ENCODE measurements around the gene COG6. TPM values are rescaled to one million over a fixed set of nuclear protein-coding genes. Genes with fewer than 3 reads are reported as not detected.

COG6 gene
- total RNA-seq, 2 experiments from 2014 or later: 30.1 to 33.2 TPM

GRCh38 chr13:39663958-39664357 lies 8.5 kb downstream of the COG6 start:
- Histone ChIP-seq H3K79me2 (ENCODE audit: insufficient read depth, low read depth, low read length) (no peaks in the 10 kb centered on the region), H4K20me1 (ENCODE audit: insufficient read depth, low read length) (no peaks in the 10 kb centered on the region), H3K9me2 (ENCODE audit: insufficient read depth, low read length) (no peaks in the 10 kb centered on the region), H3K4me3 (ENCODE audit: low read depth, low read length, poor library complexity, severe bottlenecking) (no peak overlapping the region), H3K9me3 (ENCODE audit: low read length) (no peaks in the 10 kb centered on the region), H2AFZ (ENCODE audit: low read length) (no peak overlapping the region), H3K4me1 (ENCODE audit: insufficient read depth, low read length, poor library complexity, severe bottlenecking) (no peaks in the 10 kb centered on the region), H3K4me2 (ENCODE audit: low read length) (no peak overlapping the region), H3K36me3 (ENCODE audit: insufficient read depth, low read length) (peaks cover 26% of the 10 kb centered on the region), H3K27ac (ENCODE audit: low read depth, low read length, poor library complexity, severe bottlenecking) (no peak overlapping the region)
- TF ChIP-seq CTCF (conservative IDR thresholded peaks at IDR 0.05; ENCODE audit: low read length) (no peak), EZH2phosphoT487 (IDR thresholded peaks at IDR 0.05; ENCODE audit: borderline replicate concordance, low read depth, low read length) (no peak)
- ChIA-PET POLR2A (interaction anchor here (0.6 kb wide), 2 partner anchors 217 to 361 kb away, joined by 3 read pairs; no protein-coding TSS in a partner anchor), CTCF (ENCODE audit: unreplicated experiment) (no interaction called here)
- no peak for DNase-seq (ENCODE audit: low spot score)
- intact Hi-C loops (cut with micrococcal nuclease; ENCODE audit: unreplicated experiment): no loop called here
- BruUV-seq (replicated peaks): no TSS peak

- TF ChIP-seq CTCF (conservative IDR thresholded peaks at IDR 0.05; ENCODE audit: low read length): no peak
- no peak for TF ChIP-seq EZH2phosphoT487 (IDR thresholded peaks at IDR 0.05; ENCODE audit: borderline replicate concordance, low read depth, low read length)
- no peak for DNase-seq (ENCODE audit: low spot score)
- Histone ChIP-seq H3K27ac (ENCODE audit: low read depth, low read length, poor library complexity, severe bottlenecking) (no peak overlapping the region), H3K4me2 (ENCODE audit: low read length) (no peak overlapping the region), H3K9me2 (ENCODE audit: insufficient read depth, low read length) (no peaks in the 10 kb centered on the region), H3K4me3 (ENCODE audit: low read depth, low read length, poor library complexity, severe bottlenecking) (no peak overlapping the region), H3K4me1 (ENCODE audit: insufficient read depth, low read length, poor library complexity, severe bottlenecking) (no peaks in the 10 kb centered on the region), H3K9me3 (ENCODE audit: low read length) (no peaks in the 10 kb centered on the region), H4K20me1 (ENCODE audit: insufficient read depth, low read length) (no peaks in the 10 kb centered on the region), H3K36me3 (ENCODE audit: insufficient read depth, low read length) (peaks cover 22% of the 10 kb centered on the region), H2AFZ (ENCODE audit: low read length) (no peak overlapping the region), H3K79me2 (ENCODE audit: insufficient read depth, low read depth, low read length) (no peaks in the 10 kb centered on the region)
- intact Hi-C loops (cut with micrococcal nuclease; ENCODE audit: unreplicated experiment): no loop called here
- ChIA-PET POLR2A (interaction anchor here (0.6 kb wide), 1 partner anchor 57 kb away, joined by 3 read pairs; no protein-coding TSS in a partner anchor), CTCF (ENCODE audit: unreplicated experiment) (no interaction called here)
- BruUV-seq (replicated peaks): no TSS peak
Observed at GRCh38 chr13:39665763-39666162, 10.3 kb downstream of the COG6 start.

DNA sequence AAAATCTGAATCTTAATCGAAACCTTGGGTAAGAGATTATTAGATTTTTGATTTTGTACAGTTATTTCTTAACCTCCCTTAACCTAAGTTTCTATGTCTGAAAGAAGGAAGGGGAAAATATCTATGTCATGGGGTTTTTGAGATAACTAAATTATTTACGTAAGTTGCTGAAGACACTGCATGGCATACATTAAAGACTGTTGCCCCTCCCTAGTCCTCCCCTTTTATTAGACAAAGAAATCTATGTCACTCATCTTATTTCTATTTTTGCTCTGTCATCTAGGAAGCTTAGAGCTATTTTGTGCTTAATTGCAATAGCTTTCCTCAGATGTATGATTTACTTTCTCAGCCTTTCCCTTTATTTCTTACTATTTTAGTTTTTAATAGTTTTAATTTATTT lies 15.0 kb downstream of the COG6 start:
- H3K4me1 ChIP-seq (ENCODE audit: insufficient read depth, low read length, poor library complexity, severe bottlenecking): no peaks in the 10 kb centered on the region
- no TSS peak for BruUV-seq (replicated peaks)
- H3K4me2 ChIP-seq (ENCODE audit: low read length): no peak overlapping the region
- DNase-seq (ENCODE audit: low spot score): no peak
- no peaks in the 10 kb centered on the region for H3K79me2 ChIP-seq (ENCODE audit: insufficient read depth, low read depth, low read length)
- peaks cover 6% of the 10 kb centered on the region; the same call in 1 of the 2 replicates for H3K9me3 ChIP-seq (ENCODE audit: low read length)
- peaks cover 14% of the 10 kb centered on the region for H3K36me3 ChIP-seq (ENCODE audit: insufficient read depth, low read length)
- no peak overlapping the region for H2AFZ ChIP-seq (ENCODE audit: low read length)
- ChIA-PET CTCF (ENCODE audit: unreplicated experiment) (no interaction called here), POLR2A (interaction anchor here (0.6 to 1.0 kb wide), 2 partner anchors 23 to 592 kb away, joined by 3 read pairs; no protein-coding TSS in a partner anchor)
- intact Hi-C loops (cut with micrococcal nuclease; ENCODE audit: unreplicated experiment): no loop called here
- TF ChIP-seq CTCF (conservative IDR thresholded peaks at IDR 0.05; ENCODE audit: low read length) (no peak), EZH2phosphoT487 (IDR thresholded peaks at IDR 0.05; ENCODE audit: borderline replicate concordance, low read depth, low read length) (no peak)
- no peaks in the 10 kb centered on the region for H3K9me2 ChIP-seq (ENCODE audit: insufficient read depth, low read length)
- no peaks in the 10 kb centered on the region for H4K20me1 ChIP-seq (ENCODE audit: insufficient read depth, low read length)
- H3K4me3 ChIP-seq (ENCODE audit: low read depth, low read length, poor library complexity, severe bottlenecking): no peak overlapping the region
- no peak overlapping the region for H3K27ac ChIP-seq (ENCODE audit: low read depth, low read length, poor library complexity, severe bottlenecking)
